NB4 (cell line): ENCODE results near the gene MRM1.

Experiments
- DNase-seq: peaks from one replicate; pipeline ENCODE4 v3.0.0; 2010; ENCODE audit warnings: low read depth
- H3K4me3 ChIP-seq: one replicate; pipeline ENCODE4 v1.5.1; 2011; ENCODE audit warnings: mild to moderate bottlenecking, low read depth, low read length, moderate library complexity
- MYC ChIP-seq: IDR thresholded peaks from 2 replicates; pipeline ENCODE4 v1.6.1; 2011; ENCODE audit warnings: low read depth, low read length
- POLR2A ChIP-seq: IDR thresholded peaks from 2 replicates; pipeline ENCODE4 v1.6.1; 2011; ENCODE audit warnings: mild to moderate bottlenecking; ENCODE audit not compliant: insufficient read length; ENCODE audit errors: extremely low read depth
- TF ChIP-seq, protein P1 (sequence below): IDR thresholded peaks from 2 replicates; pipeline ENCODE4 v1.6.1; 2011; ENCODE audit warnings: low read depth, low read length
- TF ChIP-seq, protein P2 (sequence below): IDR thresholded peaks from one replicate; pipeline ENCODE4 v1.5.1; 2012; ENCODE audit warnings: low read depth, low read length

Gene MRM1

GRCh38 chr17:36612323-36612722, 10.9 kb downstream of the MRM1 start:
- DNase-seq = no peak
- no peak overlapping the region for H3K4me3 ChIP-seq
- TF ChIP-seq, protein P1, sequence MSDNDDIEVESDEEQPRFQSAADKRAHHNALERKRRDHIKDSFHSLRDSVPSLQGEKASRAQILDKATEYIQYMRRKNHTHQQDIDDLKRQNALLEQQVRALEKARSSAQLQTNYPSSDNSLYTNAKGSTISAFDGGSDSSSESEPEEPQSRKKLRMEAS = no peak
- TF ChIP-seq, protein P2, sequence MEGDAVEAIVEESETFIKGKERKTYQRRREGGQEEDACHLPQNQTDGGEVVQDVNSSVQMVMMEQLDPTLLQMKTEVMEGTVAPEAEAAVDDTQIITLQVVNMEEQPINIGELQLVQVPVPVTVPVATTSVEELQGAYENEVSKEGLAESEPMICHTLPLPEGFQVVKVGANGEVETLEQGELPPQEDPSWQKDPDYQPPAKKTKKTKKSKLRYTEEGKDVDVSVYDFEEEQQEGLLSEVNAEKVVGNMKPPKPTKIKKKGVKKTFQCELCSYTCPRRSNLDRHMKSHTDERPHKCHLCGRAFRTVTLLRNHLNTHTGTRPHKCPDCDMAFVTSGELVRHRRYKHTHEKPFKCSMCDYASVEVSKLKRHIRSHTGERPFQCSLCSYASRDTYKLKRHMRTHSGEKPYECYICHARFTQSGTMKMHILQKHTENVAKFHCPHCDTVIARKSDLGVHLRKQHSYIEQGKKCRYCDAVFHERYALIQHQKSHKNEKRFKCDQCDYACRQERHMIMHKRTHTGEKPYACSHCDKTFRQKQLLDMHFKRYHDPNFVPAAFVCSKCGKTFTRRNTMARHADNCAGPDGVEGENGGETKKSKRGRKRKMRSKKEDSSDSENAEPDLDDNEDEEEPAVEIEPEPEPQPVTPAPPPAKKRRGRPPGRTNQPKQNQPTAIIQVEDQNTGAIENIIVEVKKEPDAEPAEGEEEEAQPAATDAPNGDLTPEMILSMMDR = no peak
- TF ChIP-seq MYC (no peak), POLR2A (no peak)

DNA sequence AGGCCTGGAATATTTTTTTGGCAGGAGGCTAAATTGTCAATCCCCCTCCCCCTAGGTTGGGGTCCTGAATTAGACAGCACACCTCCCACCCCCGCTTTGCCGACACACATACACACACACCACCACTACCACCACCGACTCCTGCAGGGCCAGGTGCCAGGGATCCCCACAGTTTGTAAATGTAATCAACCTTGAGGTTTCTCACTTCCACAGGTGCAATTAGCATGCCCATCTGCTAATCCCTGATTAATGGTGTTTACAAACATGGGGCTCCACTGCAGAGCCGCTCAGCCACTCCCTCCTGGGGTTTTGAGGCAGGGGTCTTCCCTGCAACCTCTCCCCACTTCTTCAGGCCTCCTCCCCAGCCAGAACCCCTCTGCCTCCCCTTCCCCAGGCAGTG, 11.8 kb downstream of the MRM1 start:
- DNase-seq = no peak
- TF ChIP-seq MYC (no peak), POLR2A (no peak)
- TF ChIP-seq, protein P1 = no peak
- TF ChIP-seq, protein P2 = no peak
- H3K4me3 ChIP-seq = no peak overlapping the region

DNA sequence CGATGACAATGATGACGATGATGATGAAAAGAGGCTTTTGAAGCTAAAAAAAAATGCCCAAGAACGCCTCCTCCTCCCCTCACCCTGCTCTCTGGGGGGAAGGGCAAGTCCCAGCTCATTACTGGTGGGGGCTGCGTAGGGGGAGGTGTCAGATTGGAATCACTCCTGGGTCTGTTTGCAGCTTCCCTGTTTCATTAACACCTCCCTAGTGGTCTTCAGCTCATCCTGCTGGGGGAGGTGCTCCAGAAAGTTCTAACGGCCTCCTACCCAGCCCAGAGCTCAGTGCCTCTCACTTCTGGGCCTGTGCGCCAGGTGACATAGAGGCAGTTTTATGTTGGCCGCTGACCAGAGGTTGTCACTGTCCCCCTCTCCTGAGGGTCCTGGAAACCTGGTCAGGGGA, 12.7 kb downstream of the MRM1 start:
- TF ChIP-seq POLR2A = no peak
- TF ChIP-seq, protein P1 = no peak
- TF ChIP-seq, protein P2 = no peak
- no peak for TF ChIP-seq MYC
- no peak overlapping the region for H3K4me3 ChIP-seq
- no peak for DNase-seq

- DNase-seq = no peak
- no peak overlapping the region for H3K4me3 ChIP-seq
- TF ChIP-seq MYC (no peak), POLR2A (no peak)
- TF ChIP-seq, protein P2 = no peak
- TF ChIP-seq, protein P1 = no peak
Measured at GRCh38 chr17:36614933-36615332, 13.6 kb downstream of the MRM1 start.

- H3K4me3 ChIP-seq = no peak overlapping the region
- TF ChIP-seq MYC (no peak), POLR2A (no peak)
- TF ChIP-seq, protein P1 = no peak
- TF ChIP-seq, protein P2 = no peak
- peak; percentile 34 for DNase-seq
Measured at GRCh38 chr17:36616061-36617029, 15.0 kb downstream of the MRM1 start.
